WTC11 (cell line): ENCODE data around the gene NEK8. TPM values are rescaled to one million over a fixed set of nuclear protein-coding genes. Genes with fewer than 3 reads are reported as not detected.

Experiments used
- ARID4B ChIP-seq: sonication (generic); formaldehyde crosslinking; IDR thresholded peaks from 2 replicates; pipeline ENCODE4 v1.8.0; 2023; ENCODE audit warnings: missing genetic modification reagents, mild to moderate bottlenecking, borderline replicate concordance
- ATF2 ChIP-seq: sonication (generic); formaldehyde crosslinking; IDR thresholded peaks from 2 replicates; pipeline ENCODE4 v1.8.1; 2022; ENCODE audit warnings: low read depth, missing genetic modification reagents, borderline replicate concordance
- ETV6 ChIP-seq: sonication (generic); formaldehyde crosslinking; IDR thresholded peaks from 2 replicates; pipeline ENCODE4 v1.8.1; 2022; ENCODE audit warnings: mild to moderate bottlenecking, missing genetic modification reagents
- OVOL2 ChIP-seq: fragments of 250-450 bp; sonication (Bioruptor Pico); IDR thresholded peaks from 2 replicates; pipeline ENCODE4 v1.9.0; 2021; ENCODE audit warnings: mild to moderate bottlenecking, borderline replicate concordance
- SP1 ChIP-seq: sonication (generic); formaldehyde crosslinking; conservative IDR thresholded peaks from 2 replicates; pipeline ENCODE4 v1.8.1; 2022; ENCODE audit warnings: missing genetic modification reagents
- TP53 ChIP-seq: sonication (generic); formaldehyde crosslinking; IDR thresholded peaks from 2 replicates; pipeline ENCODE4 v1.8.1; 2023; ENCODE audit warnings: mild to moderate bottlenecking, missing genetic modification reagents
- USF1 ChIP-seq: sonication (generic); formaldehyde crosslinking; IDR thresholded peaks from 2 replicates; pipeline ENCODE4 v1.8.0; 2022; ENCODE audit warnings: mild to moderate bottlenecking, missing genetic modification reagents
- ZMAT4 ChIP-seq: fragments of 250-450 bp; sonication (Bioruptor Pico); IDR thresholded peaks from 2 replicates; pipeline ENCODE4 v1.9.0; 2021; ENCODE audit warnings: mild to moderate bottlenecking
- ZNF219 ChIP-seq: sonication (generic); formaldehyde crosslinking; IDR thresholded peaks from 2 replicates; pipeline ENCODE4 v1.8.0; 2023; ENCODE audit warnings: missing genetic modification reagents, mild to moderate bottlenecking, borderline replicate concordance
- ZNF263 ChIP-seq: sonication (generic); formaldehyde crosslinking; IDR thresholded peaks from 2 replicates; pipeline ENCODE4 v1.8.1; 2022; ENCODE audit warnings: low read depth, mild to moderate bottlenecking, moderate library complexity, missing genetic modification reagents
- total RNA-seq: library from RNA; stranded (reverse); gene quantifications from 3 replicates; pipeline ENCODE4 v1.2.3, GENCODE V29; 2021
- TF ChIP-seq, protein P1 (sequence below): sonication (generic); formaldehyde crosslinking; conservative IDR thresholded peaks from 2 replicates; pipeline ENCODE4 v1.8.1; 2022; ENCODE audit warnings: mild to moderate bottlenecking, missing genetic modification reagents
- TF ChIP-seq, protein P2 (sequence below): sonication (generic); formaldehyde crosslinking; IDR thresholded peaks from 2 replicates; pipeline ENCODE4 v1.8.0; 2022; ENCODE audit warnings: mild to moderate bottlenecking, missing genetic modification reagents
- TF ChIP-seq, protein P3 (sequence below): sonication (generic); formaldehyde crosslinking; IDR thresholded peaks from 2 replicates; pipeline ENCODE4 v1.8.1; 2023; ENCODE audit warnings: mild to moderate bottlenecking, missing genetic modification reagents, borderline replicate concordance
- TF ChIP-seq, protein P4 (sequence below): sonication (generic); formaldehyde crosslinking; IDR thresholded peaks from 2 replicates; pipeline ENCODE4 v1.8.1; 2022; ENCODE audit warnings: missing genetic modification reagents, borderline replicate concordance

NEK8 gene
- total RNA-seq, 1 experiment from 2014 or later: 25.0 TPM

DNA sequence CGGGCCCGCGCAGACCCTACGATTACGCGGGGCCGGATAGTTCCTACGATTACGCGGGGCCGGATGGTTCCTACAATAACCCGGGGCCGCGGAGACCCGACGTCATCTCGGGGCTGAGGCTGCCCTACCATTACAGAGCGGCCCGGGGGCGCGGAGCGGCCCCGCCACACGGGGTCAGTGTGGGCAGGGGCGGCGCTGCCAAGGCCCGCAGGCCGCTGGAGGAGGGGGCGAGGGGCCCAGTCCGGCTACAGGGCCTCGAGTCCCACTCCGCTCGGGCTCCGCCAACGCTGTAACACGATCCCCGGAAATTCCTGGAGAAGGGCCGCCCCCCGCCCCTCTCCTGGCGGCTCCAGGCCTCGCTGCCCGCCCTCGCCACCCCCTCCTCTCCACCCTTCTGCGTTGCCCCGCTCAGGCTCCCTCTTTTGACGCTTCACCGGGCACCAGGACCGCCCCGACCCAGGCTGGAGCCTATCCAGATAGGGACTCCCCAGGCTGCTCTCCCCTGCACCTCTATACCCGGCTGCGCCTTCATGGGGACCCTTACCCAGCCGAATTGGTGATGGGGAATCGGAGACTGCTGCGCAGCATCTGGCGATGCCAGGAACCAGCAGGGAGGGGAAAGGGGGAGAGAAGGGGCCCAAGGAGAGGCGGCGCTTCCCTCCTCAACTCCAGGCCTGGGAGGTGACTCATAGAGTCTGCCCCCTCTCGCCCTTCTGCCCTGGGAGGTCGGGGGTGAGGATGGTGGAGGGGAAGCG is 10.8 kb upstream of the NEK8 start, which contains the start of gene RAB34 (continued):
- TF ChIP-seq ARID4B (CRISPR knock-in tag) (peak; percentile 26; the same call in 1 of the 2 replicates), ZMAT4 (no peak), TP53 (no peak), USF1 (no peak), ETV6 (CRISPR knock-in tag) (no peak), SP1 (CRISPR knock-in tag) (peak; percentile 53; the same call in 1 of the 2 replicates), ATF2 (CRISPR knock-in tag) (no peak), ZNF219 (CRISPR knock-in tag) (no peak), ZNF263 (CRISPR knock-in tag) (no peak), OVOL2 (CRISPR knock-in tag) (no peak)
- TF ChIP-seq, protein P1, sequence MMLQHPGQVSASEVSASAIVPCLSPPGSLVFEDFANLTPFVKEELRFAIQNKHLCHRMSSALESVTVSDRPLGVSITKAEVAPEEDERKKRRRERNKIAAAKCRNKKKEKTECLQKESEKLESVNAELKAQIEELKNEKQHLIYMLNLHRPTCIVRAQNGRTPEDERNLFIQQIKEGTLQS (CRISPR knock-in tag): no peak
- TF ChIP-seq, protein P2, sequence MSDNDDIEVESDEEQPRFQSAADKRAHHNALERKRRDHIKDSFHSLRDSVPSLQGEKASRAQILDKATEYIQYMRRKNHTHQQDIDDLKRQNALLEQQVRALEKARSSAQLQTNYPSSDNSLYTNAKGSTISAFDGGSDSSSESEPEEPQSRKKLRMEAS: peak; percentile 58; the same call in 1 of the 2 replicates
- TF ChIP-seq, protein P3, sequence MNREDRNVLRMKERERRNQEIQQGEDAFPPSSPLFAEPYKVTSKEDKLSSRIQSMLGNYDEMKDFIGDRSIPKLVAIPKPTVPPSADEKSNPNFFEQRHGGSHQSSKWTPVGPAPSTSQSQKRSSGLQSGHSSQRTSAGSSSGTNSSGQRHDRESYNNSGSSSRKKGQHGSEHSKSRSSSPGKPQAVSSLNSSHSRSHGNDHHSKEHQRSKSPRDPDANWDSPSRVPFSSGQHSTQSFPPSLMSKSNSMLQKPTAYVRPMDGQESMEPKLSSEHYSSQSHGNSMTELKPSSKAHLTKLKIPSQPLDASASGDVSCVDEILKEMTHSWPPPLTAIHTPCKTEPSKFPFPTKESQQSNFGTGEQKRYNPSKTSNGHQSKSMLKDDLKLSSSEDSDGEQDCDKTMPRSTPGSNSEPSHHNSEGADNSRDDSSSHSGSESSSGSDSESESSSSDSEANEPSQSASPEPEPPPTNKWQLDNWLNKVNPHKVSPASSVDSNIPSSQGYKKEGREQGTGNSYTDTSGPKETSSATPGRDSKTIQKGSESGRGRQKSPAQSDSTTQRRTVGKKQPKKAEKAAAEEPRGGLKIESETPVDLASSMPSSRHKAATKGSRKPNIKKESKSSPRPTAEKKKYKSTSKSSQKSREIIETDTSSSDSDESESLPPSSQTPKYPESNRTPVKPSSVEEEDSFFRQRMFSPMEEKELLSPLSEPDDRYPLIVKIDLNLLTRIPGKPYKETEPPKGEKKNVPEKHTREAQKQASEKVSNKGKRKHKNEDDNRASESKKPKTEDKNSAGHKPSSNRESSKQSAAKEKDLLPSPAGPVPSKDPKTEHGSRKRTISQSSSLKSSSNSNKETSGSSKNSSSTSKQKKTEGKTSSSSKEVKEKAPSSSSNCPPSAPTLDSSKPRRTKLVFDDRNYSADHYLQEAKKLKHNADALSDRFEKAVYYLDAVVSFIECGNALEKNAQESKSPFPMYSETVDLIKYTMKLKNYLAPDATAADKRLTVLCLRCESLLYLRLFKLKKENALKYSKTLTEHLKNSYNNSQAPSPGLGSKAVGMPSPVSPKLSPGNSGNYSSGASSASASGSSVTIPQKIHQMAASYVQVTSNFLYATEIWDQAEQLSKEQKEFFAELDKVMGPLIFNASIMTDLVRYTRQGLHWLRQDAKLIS (CRISPR knock-in tag): peak; percentile 80; the same call in 1 of the 2 replicates
- TF ChIP-seq, protein P4, sequence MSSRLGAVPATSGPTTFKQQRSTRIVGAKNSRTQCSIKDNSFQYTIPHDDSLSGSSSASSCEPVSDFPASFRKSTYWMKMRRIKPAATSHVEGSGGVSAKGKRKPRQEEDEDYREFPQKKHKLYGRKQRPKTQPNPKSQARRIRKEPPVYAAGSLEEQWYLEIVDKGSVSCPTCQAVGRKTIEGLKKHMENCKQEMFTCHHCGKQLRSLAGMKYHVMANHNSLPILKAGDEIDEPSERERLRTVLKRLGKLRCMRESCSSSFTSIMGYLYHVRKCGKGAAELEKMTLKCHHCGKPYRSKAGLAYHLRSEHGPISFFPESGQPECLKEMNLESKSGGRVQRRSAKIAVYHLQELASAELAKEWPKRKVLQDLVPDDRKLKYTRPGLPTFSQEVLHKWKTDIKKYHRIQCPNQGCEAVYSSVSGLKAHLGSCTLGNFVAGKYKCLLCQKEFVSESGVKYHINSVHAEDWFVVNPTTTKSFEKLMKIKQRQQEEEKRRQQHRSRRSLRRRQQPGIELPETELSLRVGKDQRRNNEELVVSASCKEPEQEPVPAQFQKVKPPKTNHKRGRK: no peak
